SK-N-SH (cell line): Measurements from ENCODE around the gene GRIPAP1. TPM values are rescaled to one million over a fixed set of nuclear protein-coding genes. Genes with fewer than 3 reads are reported as not detected.

Source experiments
- CTCF ChIA-PET: fragments of 300-600, 350-600 bp; formaldehyde crosslinking; extraction: SDS; loops from one replicate; lab custom pipeline; 2021; lab: Yijun Ruan, JAX
- POLR2A ChIA-PET: fragments of 350-600 bp; sonication (Branson Sonifier 250); formaldehyde crosslinking; extraction: SDS; loops from one replicate; lab custom pipeline; 2020; ENCODE audit warnings: antibody characterized with exemption, inconsistent platforms; lab: Yijun Ruan, JAX
- DNase-seq: peaks from one replicate; pipeline ENCODE4 v3.0.0; 2012
- H2AFZ ChIP-seq: fragments of 200-600 bp; sonication (generic); 2 replicates; pipeline ENCODE4 v1.8.1; 2016; ENCODE audit warnings: antibody characterized with exemption, mild to moderate bottlenecking, low read depth
- H3F3A ChIP-seq: fragments of 200-600 bp; sonication (generic); replicated peaks from 2 replicates; pipeline ENCODE3; 2016; ENCODE audit warnings: antibody characterized with exemption, mild to moderate bottlenecking; ENCODE audit not compliant: insufficient read depth
- H3K27ac ChIP-seq, 2 experiments: fragments of 200-500 bp in 1 of 2; fragments of 200-600 bp in 1 of 2; sonication (Bioruptor generic) in 1 of 2; sonication (generic), shearing (Covaris generic) in 1 of 2; 2 replicates each; pipeline versions ENCODE4 v1.5.1 to v1.6.1; 2014 to 2016; ENCODE audit warnings: low read depth in 2 of 2, inconsistent platforms in 1 of 2, low read length in 1 of 2, mild to moderate bottlenecking in 1 of 2, mixed read lengths in 1 of 2
- H3K27me3 ChIP-seq: fragments of 200-600 bp; sonication (generic), shearing (Covaris generic); 2 replicates; pipeline ENCODE4 v1.6.1; 2016; ENCODE audit warnings: mixed run types; ENCODE audit not compliant: insufficient read depth
- H3K36me3 ChIP-seq, 2 experiments: fragments of 200-500 bp in 1 of 2; fragments of 200-600 bp in 1 of 2; sonication (Bioruptor generic) in 1 of 2; sonication (generic) in 1 of 2; replicated peaks in 1 of 2; 2 replicates each; pipeline versions ENCODE3 to v1.5.1; 2014 to 2016; ENCODE audit warnings: low read length in 1 of 2, mild to moderate bottlenecking in 1 of 2; ENCODE audit not compliant: insufficient read depth in 2 of 2, control insufficient read depth in 1 of 2
- H3K4me1 ChIP-seq, 2 experiments: fragments of 200-500 bp in 1 of 2; fragments of 200-600 bp in 1 of 2; sonication (Bioruptor generic) in 1 of 2; sonication (generic), shearing (Covaris generic) in 1 of 2; 2 replicates each; pipeline versions ENCODE4 v1.5.1 to v1.6.1; 2014 to 2016; ENCODE audit warnings: low read depth in 1 of 2, low read length in 1 of 2, mixed run types in 1 of 2; ENCODE audit not compliant: insufficient read depth in 2 of 2, control insufficient read depth in 1 of 2
- H3K4me2 ChIP-seq: fragments of 200-600 bp; sonication (generic), shearing (Covaris generic); 2 replicates; pipeline ENCODE4 v1.6.1; 2017; ENCODE audit warnings: mixed run types
- H3K4me3 ChIP-seq, 2 experiments: fragments of 200-500 bp in 1 of 2; fragments of 200-600 bp in 1 of 2; sonication (Bioruptor generic) in 1 of 2; sonication (generic), shearing (Covaris generic) in 1 of 2; 2 replicates each; pipeline versions ENCODE4 v1.5.1 to v1.8.1; 2014 to 2016; ENCODE audit warnings: low read depth in 2 of 2, inconsistent platforms in 1 of 2, low read length in 1 of 2, mild to moderate bottlenecking in 1 of 2, mixed read lengths in 1 of 2, moderate library complexity in 1 of 2
- H3K79me2 ChIP-seq: fragments of 200-600 bp; sonication (generic); 2 replicates; pipeline ENCODE4 v1.8.1; 2017; ENCODE audit warnings: mild to moderate bottlenecking; ENCODE audit not compliant: insufficient read depth
- H3K9ac ChIP-seq: fragments of 200-600 bp; sonication (generic); 2 replicates; pipeline ENCODE4 v1.6.1; 2017; ENCODE audit warnings: mixed run types
- H3K9me2 ChIP-seq: fragments of 200-600 bp; sonication (generic); 2 replicates; pipeline ENCODE4 v1.6.1; 2017; ENCODE audit warnings: mixed run types
- H3K9me3 ChIP-seq: fragments of 200-600 bp; sonication (generic); 2 replicates; pipeline ENCODE4 v1.6.1; 2017; ENCODE audit warnings: mixed run types, mild to moderate bottlenecking, moderate library complexity
- H4K20me1 ChIP-seq: fragments of 200-600 bp; sonication (generic); 2 replicates; pipeline ENCODE4 v1.6.1; 2017; ENCODE audit warnings: mild to moderate bottlenecking, mixed run types; ENCODE audit not compliant: insufficient read depth
- CHD2 ChIP-seq: fragments of 150-350 bp; IDR thresholded peaks from 2 replicates; pipeline ENCODE4 v1.6.1; 2018; ENCODE audit warnings: low read length; ENCODE audit not compliant: partially characterized antibody
- FOXJ3 ChIP-seq: sonication (generic); formaldehyde crosslinking; IDR thresholded peaks from 2 replicates; pipeline ENCODE4 v1.5.1; 2020; ENCODE audit warnings: mild to moderate bottlenecking, missing genetic modification reagents
- FOXM1 ChIP-seq: IDR thresholded peaks from 2 replicates; pipeline ENCODE4 v1.4.0; 2012; ENCODE audit warnings: low read depth, mild to moderate bottlenecking
- GABPA ChIP-seq: IDR thresholded peaks from 2 replicates; pipeline ENCODE4 v1.4.0; 2012; ENCODE audit warnings: low read depth, mild to moderate bottlenecking
- GATA2 ChIP-seq: sonication (generic); formaldehyde crosslinking; IDR thresholded peaks from 2 replicates; pipeline ENCODE4 v1.5.0; 2020; ENCODE audit warnings: mild to moderate bottlenecking, missing genetic modification reagents
- JUND ChIP-seq: IDR thresholded peaks from 2 replicates; pipeline ENCODE4 v1.4.0; 2012
- MEF2A ChIP-seq: IDR thresholded peaks from 2 replicates; pipeline ENCODE4 v1.4.0; 2012; ENCODE audit warnings: low read depth, borderline replicate concordance
- NFIC ChIP-seq: IDR thresholded peaks from 2 replicates; pipeline ENCODE4 v1.4.0; 2012; ENCODE audit warnings: borderline replicate concordance
- RFX5 ChIP-seq: IDR thresholded peaks from 2 replicates; pipeline ENCODE4 v1.6.1; 2012; ENCODE audit warnings: mild to moderate bottlenecking, improper control_type of control experiment, low read length
- SIN3A ChIP-seq: IDR thresholded peaks from 2 replicates; pipeline ENCODE4 v1.6.1; 2012; ENCODE audit warnings: low read depth, mild to moderate bottlenecking, low read length, moderate library complexity, borderline replicate concordance
- TAF1 ChIP-seq: IDR thresholded peaks from 2 replicates; pipeline ENCODE4 v1.6.1; 2012; ENCODE audit warnings: low read depth, mild to moderate bottlenecking, low read length, moderate library complexity, borderline replicate concordance
- TCF12 ChIP-seq: IDR thresholded peaks from 2 replicates; pipeline ENCODE4 v1.4.0; 2012
- USF1 ChIP-seq: IDR thresholded peaks from 2 replicates; pipeline ENCODE4 v1.4.0; 2012; ENCODE audit warnings: low read depth, borderline replicate concordance
- YY1 ChIP-seq: IDR thresholded peaks from 2 replicates; pipeline ENCODE4 v1.4.0; 2012; ENCODE audit warnings: low read depth, mild to moderate bottlenecking
- ZBTB33 ChIP-seq: IDR thresholded peaks from 2 replicates; pipeline ENCODE4 v1.4.0; 2012; ENCODE audit warnings: low read depth, borderline replicate concordance
- WGBS: methylation state at CpG from one replicate; pipeline ENCODE4 v1.1.6; 2017; ENCODE audit warnings: low lambda C conversion rate; 5-methylcytosine and 5-hydroxymethylcytosine counted together
- polyA plus RNA-seq, 3 experiments: library from polyadenylated mRNA; depleted of rRNA; stranded (reverse); fragments of >200 nt; gene quantifications; 2 replicates each; pipeline ENCODE4 v1.2.3, GENCODE V29; 2012
- TF ChIP-seq, protein P1 (sequence below): IDR thresholded peaks from 2 replicates; pipeline ENCODE4 v1.6.1; 2012; ENCODE audit warnings: mild to moderate bottlenecking, low read depth, low read length, moderate library complexity
- TF ChIP-seq, protein P2 (sequence below): fragments of 150-350 bp; IDR thresholded peaks from 2 replicates; pipeline ENCODE4 v1.6.1; 2017; ENCODE audit warnings: antibody characterized with exemption, low read length, low read depth, borderline replicate concordance
- TF ChIP-seq, protein P3 (sequence below): IDR thresholded peaks from 2 replicates; pipeline ENCODE4 v1.4.0; 2012; ENCODE audit warnings: low read depth
- TF ChIP-seq, protein P4 (sequence below): fragments of 150-350 bp; IDR thresholded peaks from 2 replicates; pipeline ENCODE4 v1.6.1; 2016; ENCODE audit warnings: mild to moderate bottlenecking, low read depth, low read length

Gene GRIPAP1
- polyA plus RNA-seq, 1 of the 3 experiments (the other 2 are of a cell fraction) = 63.6 TPM

GRCh38 chrX:48976086-48976485, 26.0 kb downstream of the GRIPAP1 start:
- Histone ChIP-seq H3K36me3 (peaks cover 6 to 28% of the 10 kb centered on the region in 2 experiments), H3F3A (no peaks in the 10 kb centered on the region), H3K27ac (no peak overlapping the region), H3K79me2 (no peaks in the 10 kb centered on the region), H2AFZ (no peak overlapping the region), H3K9ac (no peak overlapping the region), H3K9me2 (no peaks in the 10 kb centered on the region), H4K20me1 (no peaks in the 10 kb centered on the region), H3K4me3 (no peak overlapping the region), H3K27me3 (no peaks in the 10 kb centered on the region), H3K4me1 (peaks cover 0 to 12% of the 10 kb centered on the region in 2 experiments; a peak in 1 of 4 replicates), H3K9me3 (no peaks in the 10 kb centered on the region), H3K4me2 (no peak overlapping the region)
- ChIA-PET CTCF (no interaction called here), POLR2A (no interaction called here)
- TF ChIP-seq ZBTB33 (no peak), GABPA (no peak)
- DNase-seq = no peak
- 91% methylated on average over 5 of the region's 6 CpGs for WGBS

DNA sequence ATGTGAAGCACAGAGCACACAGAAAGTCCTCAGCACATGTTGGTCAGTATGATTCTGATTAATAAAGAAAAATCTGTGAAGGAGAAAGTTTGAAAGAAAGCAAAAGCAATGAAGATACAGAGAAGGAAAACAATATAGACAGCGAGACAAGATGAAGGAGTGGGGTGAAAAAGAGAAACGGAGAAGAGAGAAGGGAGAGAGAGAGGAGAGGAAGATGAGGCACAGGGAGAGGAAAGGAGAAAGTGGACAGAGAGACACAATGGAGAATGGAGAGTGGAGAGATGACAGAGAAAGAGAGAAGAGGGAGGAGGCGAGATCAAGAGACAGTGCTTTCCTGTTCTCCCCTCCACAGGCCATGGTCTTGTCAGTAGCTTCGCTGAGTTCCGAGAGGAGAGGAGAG, 26.5 kb downstream of the GRIPAP1 start:
- CTCF ChIA-PET = no interaction called here
- POLR2A ChIA-PET = no interaction called here
- no peak for TF ChIP-seq TAF1
- TF ChIP-seq FOXJ3 (CRISPR knock-in tag) = no peak
- TF ChIP-seq CHD2 = no peak
- no peak for TF ChIP-seq RFX5
- TF ChIP-seq, protein P1, sequence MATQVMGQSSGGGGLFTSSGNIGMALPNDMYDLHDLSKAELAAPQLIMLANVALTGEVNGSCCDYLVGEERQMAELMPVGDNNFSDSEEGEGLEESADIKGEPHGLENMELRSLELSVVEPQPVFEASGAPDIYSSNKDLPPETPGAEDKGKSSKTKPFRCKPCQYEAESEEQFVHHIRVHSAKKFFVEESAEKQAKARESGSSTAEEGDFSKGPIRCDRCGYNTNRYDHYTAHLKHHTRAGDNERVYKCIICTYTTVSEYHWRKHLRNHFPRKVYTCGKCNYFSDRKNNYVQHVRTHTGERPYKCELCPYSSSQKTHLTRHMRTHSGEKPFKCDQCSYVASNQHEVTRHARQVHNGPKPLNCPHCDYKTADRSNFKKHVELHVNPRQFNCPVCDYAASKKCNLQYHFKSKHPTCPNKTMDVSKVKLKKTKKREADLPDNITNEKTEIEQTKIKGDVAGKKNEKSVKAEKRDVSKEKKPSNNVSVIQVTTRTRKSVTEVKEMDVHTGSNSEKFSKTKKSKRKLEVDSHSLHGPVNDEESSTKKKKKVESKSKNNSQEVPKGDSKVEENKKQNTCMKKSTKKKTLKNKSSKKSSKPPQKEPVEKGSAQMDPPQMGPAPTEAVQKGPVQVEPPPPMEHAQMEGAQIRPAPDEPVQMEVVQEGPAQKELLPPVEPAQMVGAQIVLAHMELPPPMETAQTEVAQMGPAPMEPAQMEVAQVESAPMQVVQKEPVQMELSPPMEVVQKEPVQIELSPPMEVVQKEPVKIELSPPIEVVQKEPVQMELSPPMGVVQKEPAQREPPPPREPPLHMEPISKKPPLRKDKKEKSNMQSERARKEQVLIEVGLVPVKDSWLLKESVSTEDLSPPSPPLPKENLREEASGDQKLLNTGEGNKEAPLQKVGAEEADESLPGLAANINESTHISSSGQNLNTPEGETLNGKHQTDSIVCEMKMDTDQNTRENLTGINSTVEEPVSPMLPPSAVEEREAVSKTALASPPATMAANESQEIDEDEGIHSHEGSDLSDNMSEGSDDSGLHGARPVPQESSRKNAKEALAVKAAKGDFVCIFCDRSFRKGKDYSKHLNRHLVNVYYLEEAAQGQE = no peak
- TF ChIP-seq JUND = no peak
- no peak for TF ChIP-seq USF1
- no peak for TF ChIP-seq NFIC
- TF ChIP-seq, protein P2, sequence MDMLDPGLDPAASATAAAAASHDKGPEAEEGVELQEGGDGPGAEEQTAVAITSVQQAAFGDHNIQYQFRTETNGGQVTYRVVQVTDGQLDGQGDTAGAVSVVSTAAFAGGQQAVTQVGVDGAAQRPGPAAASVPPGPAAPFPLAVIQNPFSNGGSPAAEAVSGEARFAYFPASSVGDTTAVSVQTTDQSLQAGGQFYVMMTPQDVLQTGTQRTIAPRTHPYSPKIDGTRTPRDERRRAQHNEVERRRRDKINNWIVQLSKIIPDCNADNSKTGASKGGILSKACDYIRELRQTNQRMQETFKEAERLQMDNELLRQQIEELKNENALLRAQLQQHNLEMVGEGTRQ = no peak
- TF ChIP-seq, protein P3, sequence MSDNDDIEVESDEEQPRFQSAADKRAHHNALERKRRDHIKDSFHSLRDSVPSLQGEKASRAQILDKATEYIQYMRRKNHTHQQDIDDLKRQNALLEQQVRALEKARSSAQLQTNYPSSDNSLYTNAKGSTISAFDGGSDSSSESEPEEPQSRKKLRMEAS = no peak
- TF ChIP-seq YY1 = no peak
- no peak for TF ChIP-seq SIN3A
- TF ChIP-seq, protein P4, sequence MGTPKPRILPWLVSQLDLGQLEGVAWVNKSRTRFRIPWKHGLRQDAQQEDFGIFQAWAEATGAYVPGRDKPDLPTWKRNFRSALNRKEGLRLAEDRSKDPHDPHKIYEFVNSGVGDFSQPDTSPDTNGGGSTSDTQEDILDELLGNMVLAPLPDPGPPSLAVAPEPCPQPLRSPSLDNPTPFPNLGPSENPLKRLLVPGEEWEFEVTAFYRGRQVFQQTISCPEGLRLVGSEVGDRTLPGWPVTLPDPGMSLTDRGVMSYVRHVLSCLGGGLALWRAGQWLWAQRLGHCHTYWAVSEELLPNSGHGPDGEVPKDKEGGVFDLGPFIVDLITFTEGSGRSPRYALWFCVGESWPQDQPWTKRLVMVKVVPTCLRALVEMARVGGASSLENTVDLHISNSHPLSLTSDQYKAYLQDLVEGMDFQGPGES = no peak
- no peak for TF ChIP-seq FOXM1
- TF ChIP-seq TCF12 = no peak
- TF ChIP-seq GATA2 (CRISPR knock-in tag) = no peak
- no peak for TF ChIP-seq MEF2A

More for the DNA sequence above, 26.5 kb downstream of the GRIPAP1 start:
- Histone ChIP-seq H3K4me3 (no peak overlapping the region), H3K9ac (no peak overlapping the region), H3K9me3 (no peaks in the 10 kb centered on the region), H3K36me3 (peaks cover 6 to 24% of the 10 kb centered on the region in 2 experiments), H3F3A (no peaks in the 10 kb centered on the region), H3K27ac (no peak overlapping the region), H3K4me1 (peaks cover 0 to 12% of the 10 kb centered on the region in 2 experiments; a peak in 1 of 4 replicates), H3K9me2 (no peaks in the 10 kb centered on the region), H3K4me2 (no peak overlapping the region), H3K79me2 (no peaks in the 10 kb centered on the region), H3K27me3 (no peaks in the 10 kb centered on the region; the same call in 1 of the 2 replicates), H2AFZ (no peak overlapping the region), H4K20me1 (no peaks in the 10 kb centered on the region)
- DNase-seq = no peak
- 92% methylated on average over 5 of the region's 5 CpGs for WGBS
